ENCODE results near the gene KRT14.

Gene KRT14

GRCh38 chr17:41548844-41549595, 37.7 kb downstream of the KRT14 start:
- TF ChIP-seq POLR2AphosphoS5 (IDR thresholded peaks at IDR 0.05; ENCODE audit: low read depth, low read length) (no peak), TAF1 (IDR thresholded peaks at IDR 0.05; ENCODE audit: borderline replicate concordance, insufficient read depth, low read length) (no peak), SIN3A (IDR thresholded peaks at IDR 0.05; ENCODE audit: borderline replicate concordance, insufficient read depth, low read length) (no peak), FOXP2 (optimal IDR thresholded peaks at IDR 0.05; ENCODE audit: borderline replicate concordance, extremely low read depth, extremely low read length, insufficient read depth) (peak; percentile 26)
- TF ChIP-seq, protein P1, sequence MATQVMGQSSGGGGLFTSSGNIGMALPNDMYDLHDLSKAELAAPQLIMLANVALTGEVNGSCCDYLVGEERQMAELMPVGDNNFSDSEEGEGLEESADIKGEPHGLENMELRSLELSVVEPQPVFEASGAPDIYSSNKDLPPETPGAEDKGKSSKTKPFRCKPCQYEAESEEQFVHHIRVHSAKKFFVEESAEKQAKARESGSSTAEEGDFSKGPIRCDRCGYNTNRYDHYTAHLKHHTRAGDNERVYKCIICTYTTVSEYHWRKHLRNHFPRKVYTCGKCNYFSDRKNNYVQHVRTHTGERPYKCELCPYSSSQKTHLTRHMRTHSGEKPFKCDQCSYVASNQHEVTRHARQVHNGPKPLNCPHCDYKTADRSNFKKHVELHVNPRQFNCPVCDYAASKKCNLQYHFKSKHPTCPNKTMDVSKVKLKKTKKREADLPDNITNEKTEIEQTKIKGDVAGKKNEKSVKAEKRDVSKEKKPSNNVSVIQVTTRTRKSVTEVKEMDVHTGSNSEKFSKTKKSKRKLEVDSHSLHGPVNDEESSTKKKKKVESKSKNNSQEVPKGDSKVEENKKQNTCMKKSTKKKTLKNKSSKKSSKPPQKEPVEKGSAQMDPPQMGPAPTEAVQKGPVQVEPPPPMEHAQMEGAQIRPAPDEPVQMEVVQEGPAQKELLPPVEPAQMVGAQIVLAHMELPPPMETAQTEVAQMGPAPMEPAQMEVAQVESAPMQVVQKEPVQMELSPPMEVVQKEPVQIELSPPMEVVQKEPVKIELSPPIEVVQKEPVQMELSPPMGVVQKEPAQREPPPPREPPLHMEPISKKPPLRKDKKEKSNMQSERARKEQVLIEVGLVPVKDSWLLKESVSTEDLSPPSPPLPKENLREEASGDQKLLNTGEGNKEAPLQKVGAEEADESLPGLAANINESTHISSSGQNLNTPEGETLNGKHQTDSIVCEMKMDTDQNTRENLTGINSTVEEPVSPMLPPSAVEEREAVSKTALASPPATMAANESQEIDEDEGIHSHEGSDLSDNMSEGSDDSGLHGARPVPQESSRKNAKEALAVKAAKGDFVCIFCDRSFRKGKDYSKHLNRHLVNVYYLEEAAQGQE (IDR thresholded peaks at IDR 0.05; ENCODE audit: insufficient read depth in 1 of 2, low read depth in 2 of 2, low read length in 2 of 2) = no peak

- no peak for TF ChIP-seq SIN3A (IDR thresholded peaks at IDR 0.05; ENCODE audit: borderline replicate concordance, insufficient read depth, low read length)
- TF ChIP-seq POLR2AphosphoS5 (IDR thresholded peaks at IDR 0.05; ENCODE audit: low read depth, low read length) = no peak
- peak; percentile 42 for TF ChIP-seq FOXP2 (optimal IDR thresholded peaks at IDR 0.05; ENCODE audit: borderline replicate concordance, extremely low read depth, extremely low read length, insufficient read depth)
- TF ChIP-seq TAF1 (IDR thresholded peaks at IDR 0.05; ENCODE audit: borderline replicate concordance, insufficient read depth, low read length) = no peak
- TF ChIP-seq, protein P1 (IDR thresholded peaks at IDR 0.05; ENCODE audit: insufficient read depth in 1 of 2, low read depth in 2 of 2, low read length in 2 of 2) = no peak
Measured at GRCh38 chr17:41547921-41548843, 38.5 kb downstream of the KRT14 start.

DNA sequence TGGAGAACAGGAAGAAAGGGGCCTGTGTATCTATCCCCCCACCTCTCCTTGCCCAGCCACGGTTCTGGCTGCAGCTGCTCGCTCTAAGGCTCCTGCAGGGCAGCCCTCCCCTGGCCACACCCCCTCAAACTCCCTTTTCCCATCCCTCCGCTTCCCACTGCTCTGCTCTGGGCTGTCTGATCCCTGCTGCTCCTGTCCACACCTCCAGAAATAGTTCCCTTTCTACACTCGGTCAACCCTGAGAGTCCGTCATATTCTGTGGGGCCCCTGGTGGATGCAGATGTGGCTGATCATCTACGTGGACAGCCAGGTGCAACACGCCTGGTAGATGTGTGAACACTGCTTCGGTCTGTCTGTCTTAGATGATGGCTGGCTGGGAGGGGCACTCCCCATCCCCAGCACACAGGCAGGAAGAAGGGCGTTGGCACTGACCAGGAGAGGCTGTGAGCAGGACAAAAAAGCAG, 39.3 kb downstream of the KRT14 start:
- TF ChIP-seq, protein P1 (IDR thresholded peaks at IDR 0.05; ENCODE audit: insufficient read depth in 1 of 2, low read depth in 2 of 2, low read length in 2 of 2) = no peak
- TF ChIP-seq TAF1 (IDR thresholded peaks at IDR 0.05; ENCODE audit: borderline replicate concordance, insufficient read depth, low read length) = no peak
- no peak for TF ChIP-seq POLR2AphosphoS5 (IDR thresholded peaks at IDR 0.05; ENCODE audit: low read depth, low read length)
- TF ChIP-seq SIN3A (IDR thresholded peaks at IDR 0.05; ENCODE audit: borderline replicate concordance, insufficient read depth, low read length) = no peak
- TF ChIP-seq FOXP2 (optimal IDR thresholded peaks at IDR 0.05; ENCODE audit: borderline replicate concordance, extremely low read depth, extremely low read length, insufficient read depth) = no peak

- TF ChIP-seq POLR2AphosphoS5 (IDR thresholded peaks at IDR 0.05; ENCODE audit: low read depth, low read length) = no peak
- TF ChIP-seq TAF1 (IDR thresholded peaks at IDR 0.05; ENCODE audit: borderline replicate concordance, insufficient read depth, low read length) = no peak
- no peak for TF ChIP-seq FOXP2 (optimal IDR thresholded peaks at IDR 0.05; ENCODE audit: borderline replicate concordance, extremely low read depth, extremely low read length, insufficient read depth)
Measured at GRCh38 chr17:41546819-41547218, 39.9 kb downstream of the KRT14 start.

GRCh38 chr17:41545829-41546410, 40.8 kb downstream of the KRT14 start:
- no peak for TF ChIP-seq FOXP2 (optimal IDR thresholded peaks at IDR 0.05; ENCODE audit: borderline replicate concordance, extremely low read depth, extremely low read length, insufficient read depth)
- TF ChIP-seq, protein P1 (IDR thresholded peaks at IDR 0.05; ENCODE audit: insufficient read depth in 1 of 2, low read depth in 2 of 2, low read length in 2 of 2) = no peak
- TF ChIP-seq POLR2AphosphoS5 (IDR thresholded peaks at IDR 0.05; ENCODE audit: low read depth, low read length) = no peak
- TF ChIP-seq SIN3A (IDR thresholded peaks at IDR 0.05; ENCODE audit: borderline replicate concordance, insufficient read depth, low read length) = no peak
- TF ChIP-seq TAF1 (IDR thresholded peaks at IDR 0.05; ENCODE audit: borderline replicate concordance, insufficient read depth, low read length) = no peak

All from PFSK-1 (cell line).